ENCODE measurements around the gene CEP290. TPM values are rescaled to one million over a fixed set of nuclear protein-coding genes. Genes with fewer than 3 reads are reported as not detected.
A peak's percentile ranks its signal among the peaks of the same experiment; 100 is the strongest.

The CEP290 gene
- total and polyA plus RNA-seq, 2 of the 13 experiments (the other 11 are each of a cell fraction or from before 2014, with no cell fraction given) = 2.4 to 10.8 TPM

- TF ChIP-seq HDAC2 (CRISPR knock-in tag; IDR thresholded peaks at IDR 0.05) (peak; percentile 76), ZNF264 (CRISPR knock-in tag; IDR thresholded peaks at IDR 0.05) (peak; percentile 21; the same call in 1 of the 2 replicates), ZNF367 (CRISPR knock-in tag; IDR thresholded peaks at IDR 0.05; ENCODE audit: borderline replicate concordance) (0 out of 2 replicates have a peak, but pooled peaks have one; percentile 25), ZNF772 (CRISPR knock-in tag; IDR thresholded peaks at IDR 0.05) (peak; percentile 80), ZNF850 (CRISPR knock-in tag; conservative IDR thresholded peaks at IDR 0.05) (no peak), FOXA3 (CRISPR knock-in tag; IDR thresholded peaks at IDR 0.05) (peak; percentile 35; the same call in 1 of the 2 replicates), ZFP41 (CRISPR knock-in tag; IDR thresholded peaks at IDR 0.05; ENCODE audit: borderline replicate concordance) (peak; percentile 48; the same call in 1 of the 2 replicates), ZNF44 (CRISPR knock-in tag; IDR thresholded peaks at IDR 0.05) (no peak), ZNF331 (CRISPR knock-in tag; IDR thresholded peaks at IDR 0.05) (peak; percentile 26; the same call in 1 of the 2 replicates), ZNF607 (CRISPR knock-in tag; IDR thresholded peaks at IDR 0.05; ENCODE audit: borderline replicate concordance) (peak; percentile 89), SRF (IDR thresholded peaks at IDR 0.05; ENCODE audit: low read depth, low read length) (no peak), ZNF687 (CRISPR knock-in tag; IDR thresholded peaks at IDR 0.05) (peak; percentile 89), ZNF251 (CRISPR knock-in tag; IDR thresholded peaks at IDR 0.05) (no peak), ZNF546 (CRISPR knock-in tag; conservative IDR thresholded peaks at IDR 0.05) (peak; percentile 85; the same call in 1 of the 2 replicates), NFRKB (IDR thresholded peaks at IDR 0.05) (no peak), RARG (CRISPR knock-in tag; IDR thresholded peaks at IDR 0.05; ENCODE audit: low read depth) (no peak), ATF5 (CRISPR knock-in tag; IDR thresholded peaks at IDR 0.05; ENCODE audit: low read depth) (no peak), ELF3 (CRISPR knock-in tag; IDR thresholded peaks at IDR 0.05) (peak; percentile 51), NR2F2 (IDR thresholded peaks at IDR 0.05; ENCODE audit: borderline replicate concordance, low read depth) (no peak), NFKBIZ (CRISPR knock-in tag; IDR thresholded peaks at IDR 0.05) (no peak), ZBTB7B (CRISPR knock-in tag; IDR thresholded peaks at IDR 0.05) (peak; percentile 15; the same call in 1 of the 2 replicates), ZNF276 (CRISPR knock-in tag; IDR thresholded peaks at IDR 0.05; ENCODE audit: low read depth) (no peak), ZNF513 (CRISPR knock-in tag; conservative IDR thresholded peaks at IDR 0.05) (no peak)
Observed at GRCh38 chr12:88035271-88035906, 106.5 kb downstream of the CEP290 start (continued).
